ENCODE measurements around the gene RAB7B. TPM values are rescaled to one million over a fixed set of nuclear protein-coding genes. Genes with fewer than 3 reads are reported as not detected.

The RAB7B gene
- total RNA-seq, 4 donors from 2014 or later = 0.78 to 2.4 (median 1.3) TPM

GRCh38 chr1:206006946-206007345 lies 3.8 kb upstream of the RAB7B start:
- peaks cover 0 to 28% (median 16%) of the 10 kb centered on the region in 4 donors for H3K4me1 ChIP-seq
- 64 to 77% methylated on average over 4 of the region's 4 CpGs for WGBS, 2 donors
- no peak overlapping the region for H3K27ac ChIP-seq
- no peak for TF ChIP-seq POLR2A (IDR thresholded peaks at IDR 0.05)
- no peak for TF ChIP-seq CTCF (IDR thresholded peaks at IDR 0.05)
- no peak for TF ChIP-seq EP300 (IDR thresholded peaks at IDR 0.05)
- H3K27me3 ChIP-seq = no peaks in the 10 kb centered on the region
- no peaks in the 10 kb centered on the region for H3K36me3 ChIP-seq
- H3K4me3 ChIP-seq = no peak overlapping the region
- no peak for DNase-seq (ENCODE audit: low spot score in 2 of 2)
- no peaks in the 10 kb centered on the region for H3K9me3 ChIP-seq

GRCh38 chr1:206005778-206006180 lies 2.6 kb upstream of the RAB7B start:
- DNase-seq (ENCODE audit: low spot score in 2 of 2) = no peak
- WGBS, 2 donors = 69 to 76% methylated on average over 8 of the region's 8 CpGs

GRCh38 chr1:206005234-206005633 lies 2.0 kb upstream of the RAB7B start:
- Histone ChIP-seq H3K36me3 (no peaks in the 10 kb centered on the region), H3K4me1 (peaks cover 0 to 34% (median 20%) of the 10 kb centered on the region in 4 donors), H3K27me3 (no peaks in the 10 kb centered on the region), H3K4me3 (no peak overlapping the region), H3K9me3 (no peaks in the 10 kb centered on the region), H3K27ac (no peak overlapping the region)
- no peak for DNase-seq (ENCODE audit: low spot score in 2 of 2)
- WGBS, 2 donors = 87 to 92% methylated on average over 7 of the region's 7 CpGs
- TF ChIP-seq EP300 (IDR thresholded peaks at IDR 0.05) = no peak
- TF ChIP-seq CTCF (IDR thresholded peaks at IDR 0.05) = no peak
- TF ChIP-seq POLR2A (IDR thresholded peaks at IDR 0.05) = no peak

More at GRCh38 chr1:206005778-206006180, 2.6 kb upstream of the RAB7B start:
- no peaks in the 10 kb centered on the region for H3K36me3 ChIP-seq
- H3K4me3 ChIP-seq = no peak overlapping the region
- H3K4me1 ChIP-seq = peaks cover 0 to 34% (median 19%) of the 10 kb centered on the region in 4 donors
- TF ChIP-seq CTCF (IDR thresholded peaks at IDR 0.05) (no peak), POLR2A (IDR thresholded peaks at IDR 0.05) (no peak), EP300 (IDR thresholded peaks at IDR 0.05) (peak in 1 of 2 donors; percentile 32)
- no peak overlapping the region for H3K27ac ChIP-seq
- no peaks in the 10 kb centered on the region for H3K9me3 ChIP-seq
- H3K27me3 ChIP-seq = no peaks in the 10 kb centered on the region

DNA sequence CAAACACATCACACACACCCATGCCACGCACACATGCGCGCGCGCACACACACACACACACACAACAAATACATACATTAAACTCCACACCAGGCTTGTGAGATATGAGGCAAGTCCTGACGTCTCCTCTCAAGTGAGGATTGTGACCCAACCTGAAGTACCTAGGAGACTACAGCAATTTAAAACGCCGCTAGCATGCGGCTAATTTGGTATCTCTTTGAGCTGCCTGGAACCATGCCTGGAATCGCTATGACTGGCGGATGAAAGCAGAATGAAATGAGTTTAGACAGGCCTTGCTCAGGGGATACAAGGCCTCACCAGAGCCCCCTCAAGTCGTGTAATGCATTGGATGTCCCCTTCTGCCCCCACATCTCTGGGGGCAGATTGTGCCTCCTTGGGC lies 1.6 kb upstream of the RAB7B start:
- Histone ChIP-seq H3K36me3 (no peaks in the 10 kb centered on the region), H3K4me1 (peaks cover 0 to 34% (median 20%) of the 10 kb centered on the region in 4 donors), H3K27ac (no peak overlapping the region), H3K27me3 (no peaks in the 10 kb centered on the region), H3K4me3 (no peak overlapping the region), H3K9me3 (no peaks in the 10 kb centered on the region)
- TF ChIP-seq CTCF (IDR thresholded peaks at IDR 0.05) = no peak
- TF ChIP-seq EP300 (IDR thresholded peaks at IDR 0.05) = no peak
- TF ChIP-seq POLR2A (IDR thresholded peaks at IDR 0.05) = no peak
- no peak for DNase-seq (ENCODE audit: low spot score in 2 of 2)
- WGBS, 2 donors = 73 to 77% methylated on average over 12 of the region's 12 CpGs

GRCh38 chr1:206003854-206004800 lies 932 bp upstream of the RAB7B start:
- DNase-seq (ENCODE audit: low spot score in 2 of 2) = no peak
- Histone ChIP-seq H3K4me1 (peaks cover 0 to 34% (median 20%) of the 10 kb centered on the region in 4 donors), H3K9me3 (no peaks in the 10 kb centered on the region), H3K27me3 (no peaks in the 10 kb centered on the region), H3K4me3 (no peak overlapping the region), H3K27ac (peak overlapping the region in 2 of 4 donors; percentile 73 to 88), H3K36me3 (no peaks in the 10 kb centered on the region)
- TF ChIP-seq CTCF (IDR thresholded peaks at IDR 0.05) = no peak
- TF ChIP-seq EP300 (IDR thresholded peaks at IDR 0.05) = no peak
- no peak for TF ChIP-seq POLR2A (IDR thresholded peaks at IDR 0.05)
- WGBS, 2 donors = 93 to 95% methylated on average over 7 of the region's 7 CpGs
